Keratinocyte (primary cell): ENCODE results near the gene HNRNPK. TPM values are rescaled to one million over a fixed set of nuclear protein-coding genes. Genes with fewer than 3 reads are reported as not detected.
A peak's percentile ranks its signal among the peaks of the same experiment; 100 is the strongest.

Source experiments
- DNase-seq: peaks from one replicate; pipeline ENCODE4 v3.0.0-alpha.2; 2011; ENCODE audit warnings: low read depth, missing footprints, low spot score
- FAIRE-seq: peaks from 2 replicates; lab custom pipeline; 2011; peaks lifted over from hg19 to GRCh38; lab: Jason Lieb, UNC
- H2AFZ ChIP-seq: 2 replicates; pipeline ENCODE4 v1.6.0; 2012; ENCODE audit warnings: low read length, control low read depth, inconsistent platforms; ENCODE audit not compliant: control insufficient read depth
- H3K27ac ChIP-seq: 2 replicates; pipeline ENCODE4 v1.5.1; 2011; ENCODE audit warnings: low read length; ENCODE audit not compliant: control insufficient read depth, insufficient read depth
- H3K27me3 ChIP-seq: 3 replicates; pipeline ENCODE4 v1.6.0; 2011; ENCODE audit warnings: low read length; ENCODE audit not compliant: control insufficient read depth, insufficient read depth; ENCODE audit errors: extremely low read depth
- H3K36me3 ChIP-seq, 2 experiments: 2 replicates in 1 of 2; 3 replicates in 1 of 2; pipeline ENCODE4 v1.5.1; 2011; ENCODE audit warnings: low read length in 2 of 2, mild to moderate bottlenecking in 1 of 2; ENCODE audit not compliant: control insufficient read depth in 2 of 2, insufficient read depth in 2 of 2; ENCODE audit errors: extremely low read depth in 1 of 2
- H3K4me1 ChIP-seq: 3 replicates; pipeline ENCODE4 v1.5.1; 2011; ENCODE audit warnings: low read length; ENCODE audit not compliant: control insufficient read depth, insufficient read depth; ENCODE audit errors: extremely low read depth
- H3K4me2 ChIP-seq: 3 replicates; pipeline ENCODE4 v1.6.0; 2011; ENCODE audit warnings: low read depth, low read length; ENCODE audit not compliant: control insufficient read depth, insufficient read depth; ENCODE audit errors: extremely low read depth
- H3K4me3 ChIP-seq, 3 experiments: fragments of 200-600 bp in 1 of 3; sonication (generic) in 1 of 3; 2 replicates in 2 of 3; 3 replicates in 1 of 3; pipeline ENCODE4 v1.5.1; 2011 to 2016; ENCODE audit warnings: low read length in 3 of 3, mild to moderate bottlenecking in 3 of 3, control low read depth in 2 of 3, inconsistent platforms in 1 of 3, low read depth in 1 of 3, mixed read lengths in 1 of 3, mixed run types in 1 of 3, moderate library complexity in 1 of 3; ENCODE audit not compliant: control insufficient read depth in 2 of 3, insufficient read depth in 2 of 3; ENCODE audit errors: extremely low read depth in 1 of 3
- H3K79me2 ChIP-seq: 2 replicates; pipeline ENCODE4 v1.6.0; 2012; ENCODE audit warnings: low read length; ENCODE audit not compliant: control insufficient read depth, insufficient read depth
- H3K9ac ChIP-seq: 3 replicates; pipeline ENCODE4 v1.6.0; 2011; ENCODE audit warnings: low read length; ENCODE audit not compliant: control insufficient read depth, insufficient read depth; ENCODE audit errors: extremely low read depth
- H3K9me1 ChIP-seq: 3 replicates; pipeline ENCODE4 v1.6.0; 2011; ENCODE audit warnings: low read length; ENCODE audit not compliant: control insufficient read depth, insufficient read depth; ENCODE audit errors: extremely low read depth
- H3K9me3 ChIP-seq: 2 replicates; pipeline ENCODE4 v1.5.1; 2012; ENCODE audit warnings: low read depth, low read length; ENCODE audit not compliant: control insufficient read depth
- H4K20me1 ChIP-seq: 3 replicates; pipeline ENCODE4 v1.6.0; 2011; ENCODE audit warnings: low read length; ENCODE audit not compliant: control insufficient read depth, insufficient read depth; ENCODE audit errors: extremely low read depth
- CTCF ChIP-seq, 3 experiments: IDR thresholded peaks in 1 of 3; conservative IDR thresholded peaks in 1 of 3; optimal IDR thresholded peaks in 1 of 3; 2 replicates in 2 of 3; 3 replicates in 1 of 3; pipeline versions ENCODE3 to v1.5.1; 2011; ENCODE audit warnings: low read length in 3 of 3, mild to moderate bottlenecking in 3 of 3, moderate library complexity in 2 of 3, control low read depth in 1 of 3, inconsistent platforms in 1 of 3; ENCODE audit not compliant: insufficient read depth in 2 of 3; ENCODE audit errors: extremely low read depth in 1 of 3
- EZH2 ChIP-seq: IDR thresholded peaks from one replicate; pipeline ENCODE4 v1.6.1; 2012; ENCODE audit warnings: inconsistent platforms, mild to moderate bottlenecking, low read length, moderate library complexity
- dilution Hi-C: fragments of 300-500 bp; cut with MboI; formaldehyde crosslinking; loops from one replicate; pipeline ENCODE4 v1.7.0; 2020; ENCODE audit warnings: low sequenced_read_pairs; ENCODE audit not compliant: extremely low pct_ligation_motif_present
- polyA plus RNA-seq, 5 experiments: library from polyadenylated mRNA; depleted of rRNA in 3 of 5; stranded (reverse) in 3 of 5; stranded (forward) in 1 of 5; unstranded in 1 of 5; fragments of >200 nt; gene quantifications; 1 replicate in 1 of 5; 2 replicates in 3 of 5; 3 replicates in 1 of 5; pipeline versions ENCODE4 v1.2.1 to v1.2.3, GENCODE V29; 2011 to 2012; ENCODE audit warnings: missing spikeins in 2 of 5, low read depth in 1 of 5, low replicate concordance in 1 of 5

HNRNPK gene
- polyA plus RNA-seq, 1 donor (not counting 4 experiments of a cell fraction or from before 2014, with no cell fraction given), result 661 TPM

- H3K4me3 ChIP-seq, result no peak overlapping the region
- no peak for FAIRE-seq
- no peaks in the 10 kb centered on the region for H3K27me3 ChIP-seq
- H3K9me3 ChIP-seq, result no peaks in the 10 kb centered on the region
- H3K9me1 ChIP-seq, result no peaks in the 10 kb centered on the region
- dilution Hi-C loops, result no loop called here
- TF ChIP-seq EZH2, result no peak
- no peak for TF ChIP-seq CTCF (optimal IDR thresholded peaks at IDR 0.05 in 1 of 3, IDR thresholded peaks at IDR 0.05 in 1 of 3, conservative IDR thresholded peaks at IDR 0.05 in 1 of 3; ENCODE audit: extremely low read depth in 1 of 3, insufficient read depth in 2 of 3, low read length in 3 of 3)
- DNase-seq, result no peak
- H3K79me2 ChIP-seq, result peaks cover 43% of the 10 kb centered on the region
- H3K4me2 ChIP-seq, result no peak overlapping the region
- no peak overlapping the region for H2AFZ ChIP-seq
- peaks cover 13% of the 10 kb centered on the region for H3K4me1 ChIP-seq
- H4K20me1 ChIP-seq, result no peaks in the 10 kb centered on the region
- peak overlapping the region; percentile 63 for H3K27ac ChIP-seq
- no peaks in the 10 kb centered on the region for H3K36me3 ChIP-seq
- H3K9ac ChIP-seq, result no peak overlapping the region
These were observed 6.2 kb upstream of the HNRNPK start for GRCh38 chr9:83986195-83986594.

- H3K36me3 ChIP-seq, result peaks cover under 1 to 11% of the 10 kb centered on the region in 2 experiments
- peak overlapping the region; percentile 88 for H3K4me2 ChIP-seq
- no peaks in the 10 kb centered on the region for H3K9me3 ChIP-seq
- peak overlapping the region; percentile 65 to 97 (median 74) for H3K4me3 ChIP-seq
- no peak for DNase-seq
- peaks cover 79% of the 10 kb centered on the region for H3K79me2 ChIP-seq
- TF ChIP-seq CTCF (optimal IDR thresholded peaks at IDR 0.05 in 1 of 3, IDR thresholded peaks at IDR 0.05 in 1 of 3, conservative IDR thresholded peaks at IDR 0.05 in 1 of 3; ENCODE audit: extremely low read depth in 1 of 3, insufficient read depth in 2 of 3, low read length in 3 of 3) (no peak), EZH2 (no peak)
- peak overlapping the region; percentile 99 for H3K9ac ChIP-seq
- peak overlapping the region; percentile 98 for H3K27ac ChIP-seq
- H4K20me1 ChIP-seq, result peaks cover 19% of the 10 kb centered on the region
- H3K9me1 ChIP-seq, result no peaks in the 10 kb centered on the region
- FAIRE-seq, result peak; percentile 23
- peak overlapping the region; percentile 62 for H2AFZ ChIP-seq
- dilution Hi-C loops, result no loop called here
- H3K4me1 ChIP-seq, result peaks cover 19% of the 10 kb centered on the region
- no peaks in the 10 kb centered on the region for H3K27me3 ChIP-seq
These were observed 1.3 kb upstream of the HNRNPK start for GRCh38 chr9:83981126-83981871.
